Psoas muscle (tissue), 8 donors: ENCODE data around the gene EPN3. TPM values are rescaled to one million over a fixed set of nuclear protein-coding genes. Genes with fewer than 3 reads are reported as not detected.

Experiments
- ATAC-seq, 4 donors: fragments of 200-7000 bp; cut with Tn5 transposase; one replicate each; pipeline ENCODE4 v1.9.1; 2020; ENCODE audit warnings: moderate library complexity in 3 of 4, mild to moderate bottlenecking in 2 of 4
- DNase-seq, 2 donors: peaks; one replicate each; pipeline ENCODE4 v3.0.0-alpha.2; 2020
- H3K27ac ChIP-seq: fragments of 200-600 bp; one replicate; pipeline ENCODE4 v1.8.0; 2022
- H3K27me3 ChIP-seq, 3 donors: fragments of 200-600 bp in 1 of 3; one replicate each; pipeline versions ENCODE4 v1.6.1 to v1.8.0; 2013 to 2022; ENCODE audit warnings: low read length in 2 of 3, mild to moderate bottlenecking in 2 of 3, moderate library complexity in 1 of 3; ENCODE audit not compliant: insufficient read depth in 3 of 3
- H3K36me3 ChIP-seq, 2 donors: fragments of 200-600 bp in 1 of 2; one replicate each; pipeline versions ENCODE4 v1.6.1 to v1.8.0; 2013 to 2022; ENCODE audit warnings: low read depth in 1 of 2, mild to moderate bottlenecking in 1 of 2, moderate library complexity in 1 of 2; ENCODE audit not compliant: insufficient read depth in 1 of 2
- H3K4me1 ChIP-seq: fragments of 200-600 bp; one replicate; pipeline ENCODE4 v1.8.0; 2022
- H3K4me3 ChIP-seq: fragments of 200-600 bp; one replicate; pipeline ENCODE4 v1.8.0; 2022; ENCODE audit warnings: mild to moderate bottlenecking
- H3K9me3 ChIP-seq: fragments of 200-600 bp; one replicate; pipeline ENCODE4 v1.8.0; 2022
- WGBS, 3 donors: extraction: QIAGEN DNeasy Blood & Tissue Kit; methylation state at CpG; one replicate each; pipeline versions ENCODE4 v1.1.6 to v1.1.7; 2013; 5-methylcytosine and 5-hydroxymethylcytosine counted together
- intact Hi-C, 2 donors: fragments of 100-400 bp; cut with DNase I; formaldehyde crosslinking; loops; one replicate each; pipeline versions ENCODE4 v1.11.0 to v1.14.2; 2022
- polyA plus RNA-seq, 3 donors: library from polyadenylated mRNA; stranded (reverse); fragments of 200-250 nt; gene quantifications; one replicate each; pipeline ENCODE4 v1.2.3, GENCODE V29; 2013
- total RNA-seq, 4 donors: library from RNA; stranded (reverse); fragmentation: NEBNext Ultra II Directional in 2 of 4; extraction: Animal tissue kit (Norgen Biotek cat#: 25700) in 2 of 4; gene quantifications; one replicate each; pipeline versions ENCODE4 v1.2.1 to v1.2.4, GENCODE V29; 2021 to 2023
- TF ChIP-seq, protein P1 (sequence below): fragments of 200-600 bp; IDR thresholded peaks from one replicate; pipeline ENCODE4 v1.8.0; 2022; ENCODE audit warnings: antibody characterized with exemption
- donor health status: healthy with polysubstance abuse.
- donor health status: DM: no; HTN: no; CAD: no; lungs with moderate emphysema.
- donor health status: Bipolar disorder and iron deficiency.
- donor health status: healthy.
- donor health status: DM: yes; HTN: yes; CAD: no.
- donor health status: DM: no; HTN: no; CAD: no.
- donor health status: DM: no; HTN: no; CAD: no.
- donor health status: DM: yes; HTN: yes; CAD: no.

The EPN3 gene
- total and polyA plus RNA-seq, 7 donors, result 0.03 to 0.15 (median 0.12) TPM; not detected in 4

DNA sequence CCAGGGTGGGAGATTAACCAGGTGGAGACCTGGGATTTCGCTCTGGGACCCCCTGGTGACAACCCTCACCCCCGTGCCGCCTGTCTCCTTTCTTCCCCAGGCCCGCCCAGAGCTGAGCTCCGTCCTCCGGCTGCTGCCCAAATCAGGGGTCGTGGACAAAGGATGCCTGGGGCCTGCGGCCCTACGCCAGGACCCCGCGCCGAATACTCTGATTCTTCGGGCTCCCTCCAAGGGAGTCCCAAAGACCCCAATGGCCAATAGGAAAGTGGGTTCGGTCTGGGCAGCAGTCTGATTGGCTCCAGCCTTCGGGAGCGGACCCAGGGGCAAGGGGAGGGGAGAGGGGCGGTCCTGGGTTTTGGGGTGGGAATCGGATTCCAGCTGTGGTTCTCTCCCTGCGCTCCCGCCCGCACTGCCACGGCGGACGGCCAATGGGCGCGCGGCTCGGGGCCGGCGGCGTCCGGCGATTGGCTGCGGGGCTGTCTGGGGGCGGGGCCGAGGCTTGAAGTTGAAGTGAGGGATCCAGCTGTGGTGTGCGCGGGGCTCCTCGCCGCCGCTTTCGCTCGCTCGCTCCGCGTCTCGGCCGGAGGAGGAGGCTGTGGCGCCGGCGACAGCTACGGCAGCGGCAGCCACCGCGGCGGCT, 27.8 kb downstream of the EPN3 start, which contains the start of gene CACNA1G:
Gene CACNA1G, plus strand, starts transcription at position 531 of the 640 bp plus-strand sequence. CDS start 745 bp downstream, outside the sequence.
- H3K27ac ChIP-seq, result no peak within 1 kb of the TSS
- intact Hi-C loops, result no loop called here
- peak; percentile 82 to 94 (median 90) for ATAC-seq
- H3K36me3 ChIP-seq, result peaks cover 0 to 5% of the 10 kb centered on the region in 2 donors
- peak; percentile 92 to 93 for DNase-seq
- WGBS, 3 donors, result 0 to 1% (median 1%) methylated on average over 27 to 56 of the region's 56 CpGs
- peaks cover 19% of the 10 kb centered on the region for H3K4me1 ChIP-seq
- no peaks in the 10 kb centered on the region for H3K9me3 ChIP-seq
- H3K4me3 ChIP-seq, result peak within 1 kb of the TSS; percentile 64
- peaks cover 0 to 72% (median 32%) of the 10 kb centered on the region in 3 donors for H3K27me3 ChIP-seq
- TF ChIP-seq, protein P1, sequence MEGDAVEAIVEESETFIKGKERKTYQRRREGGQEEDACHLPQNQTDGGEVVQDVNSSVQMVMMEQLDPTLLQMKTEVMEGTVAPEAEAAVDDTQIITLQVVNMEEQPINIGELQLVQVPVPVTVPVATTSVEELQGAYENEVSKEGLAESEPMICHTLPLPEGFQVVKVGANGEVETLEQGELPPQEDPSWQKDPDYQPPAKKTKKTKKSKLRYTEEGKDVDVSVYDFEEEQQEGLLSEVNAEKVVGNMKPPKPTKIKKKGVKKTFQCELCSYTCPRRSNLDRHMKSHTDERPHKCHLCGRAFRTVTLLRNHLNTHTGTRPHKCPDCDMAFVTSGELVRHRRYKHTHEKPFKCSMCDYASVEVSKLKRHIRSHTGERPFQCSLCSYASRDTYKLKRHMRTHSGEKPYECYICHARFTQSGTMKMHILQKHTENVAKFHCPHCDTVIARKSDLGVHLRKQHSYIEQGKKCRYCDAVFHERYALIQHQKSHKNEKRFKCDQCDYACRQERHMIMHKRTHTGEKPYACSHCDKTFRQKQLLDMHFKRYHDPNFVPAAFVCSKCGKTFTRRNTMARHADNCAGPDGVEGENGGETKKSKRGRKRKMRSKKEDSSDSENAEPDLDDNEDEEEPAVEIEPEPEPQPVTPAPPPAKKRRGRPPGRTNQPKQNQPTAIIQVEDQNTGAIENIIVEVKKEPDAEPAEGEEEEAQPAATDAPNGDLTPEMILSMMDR, result no peak

DNA sequence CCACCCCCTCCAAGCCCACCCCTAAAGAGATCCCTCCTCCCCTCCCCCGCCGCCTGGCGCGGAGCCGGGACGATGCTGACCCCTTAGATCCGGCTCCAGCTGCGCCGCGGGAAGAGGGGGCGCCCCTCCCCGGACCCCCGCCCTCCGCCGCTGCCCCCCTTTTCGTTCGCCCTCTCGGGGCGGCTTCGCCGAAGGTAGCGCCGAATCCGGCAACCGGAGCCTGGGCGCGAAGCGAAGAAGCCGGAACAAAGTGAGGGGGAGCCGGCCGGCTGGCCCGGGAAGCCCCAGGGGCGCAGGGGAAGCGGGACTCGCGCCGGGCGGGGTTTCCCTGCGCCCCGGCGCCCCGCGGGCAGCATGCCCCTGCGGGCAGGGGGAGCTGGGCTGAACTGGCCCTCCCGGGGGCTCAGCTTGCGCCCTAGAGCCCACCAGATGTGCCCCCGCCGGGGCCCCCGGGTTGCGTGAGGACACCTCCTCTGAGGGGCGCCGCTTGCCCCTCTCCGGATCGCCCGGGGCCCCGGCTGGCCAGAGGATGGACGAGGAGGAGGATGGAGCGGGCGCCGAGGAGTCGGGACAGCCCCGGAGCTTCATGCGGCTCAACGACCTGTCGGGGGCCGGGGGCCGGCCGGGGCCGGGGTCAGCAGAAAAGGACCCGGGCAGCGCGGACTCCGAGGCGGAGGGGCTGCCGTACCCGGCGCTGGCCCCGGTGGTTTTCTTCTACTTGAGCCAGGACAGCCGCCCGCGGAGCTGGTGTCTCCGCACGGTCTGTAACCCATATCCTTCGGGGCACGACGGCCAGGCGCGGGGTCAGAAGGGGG, 28.6 kb downstream of the EPN3 start:
- peaks cover 0 to 78% (median 32%) of the 10 kb centered on the region in 3 donors for H3K27me3 ChIP-seq
- 0 to 1% (median 1%) methylated on average over 23 to 86 of the region's 88 CpGs for WGBS, 3 donors
- intact Hi-C loops, result no loop called here
- no peak for ATAC-seq
- H3K4me3 ChIP-seq, result peak overlapping the region; percentile 64
- H3K4me1 ChIP-seq, result peaks cover 19% of the 10 kb centered on the region
- H3K27ac ChIP-seq, result no peak overlapping the region
- H3K9me3 ChIP-seq, result no peaks in the 10 kb centered on the region
- H3K36me3 ChIP-seq, result no peaks in the 10 kb centered on the region
- DNase-seq, result no peak
- TF ChIP-seq, protein P1, result no peak

DNA sequence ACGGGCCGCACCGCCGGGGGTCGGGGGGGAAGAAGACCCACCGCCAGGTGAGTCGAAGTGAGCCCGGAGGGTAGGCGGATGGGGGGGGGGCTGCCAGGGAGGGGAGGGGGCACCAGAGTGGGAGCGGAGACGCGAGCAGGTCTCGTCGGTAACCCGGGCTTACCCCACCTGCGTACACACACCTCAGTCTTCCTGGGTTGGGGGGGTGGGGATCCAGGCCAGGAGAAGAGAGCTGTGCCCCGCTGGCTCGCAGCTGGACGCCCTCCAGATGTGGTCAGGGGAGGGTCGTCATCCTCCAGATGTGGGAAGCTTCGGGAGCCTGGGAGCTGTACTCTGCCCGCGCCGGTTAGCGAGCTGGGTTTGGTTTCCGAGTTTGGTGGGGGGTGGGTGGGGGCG, 29.2 kb downstream of the EPN3 start:
- WGBS, 3 donors, result 0 to 3% (median 3%) methylated on average over 8 to 27 of the region's 27 CpGs
- H3K36me3 ChIP-seq, result no peaks in the 10 kb centered on the region
- DNase-seq (no peak), ATAC-seq (no peak)
- TF ChIP-seq, protein P1, result no peak
- no peak overlapping the region for H3K4me3 ChIP-seq
- H3K27me3 ChIP-seq, result peaks cover 0 to 82% (median 32%) of the 10 kb centered on the region in 3 donors
- intact Hi-C loops, result no loop called here
- H3K9me3 ChIP-seq, result no peaks in the 10 kb centered on the region
- peaks cover 19% of the 10 kb centered on the region for H3K4me1 ChIP-seq
- no peak overlapping the region for H3K27ac ChIP-seq

DNA sequence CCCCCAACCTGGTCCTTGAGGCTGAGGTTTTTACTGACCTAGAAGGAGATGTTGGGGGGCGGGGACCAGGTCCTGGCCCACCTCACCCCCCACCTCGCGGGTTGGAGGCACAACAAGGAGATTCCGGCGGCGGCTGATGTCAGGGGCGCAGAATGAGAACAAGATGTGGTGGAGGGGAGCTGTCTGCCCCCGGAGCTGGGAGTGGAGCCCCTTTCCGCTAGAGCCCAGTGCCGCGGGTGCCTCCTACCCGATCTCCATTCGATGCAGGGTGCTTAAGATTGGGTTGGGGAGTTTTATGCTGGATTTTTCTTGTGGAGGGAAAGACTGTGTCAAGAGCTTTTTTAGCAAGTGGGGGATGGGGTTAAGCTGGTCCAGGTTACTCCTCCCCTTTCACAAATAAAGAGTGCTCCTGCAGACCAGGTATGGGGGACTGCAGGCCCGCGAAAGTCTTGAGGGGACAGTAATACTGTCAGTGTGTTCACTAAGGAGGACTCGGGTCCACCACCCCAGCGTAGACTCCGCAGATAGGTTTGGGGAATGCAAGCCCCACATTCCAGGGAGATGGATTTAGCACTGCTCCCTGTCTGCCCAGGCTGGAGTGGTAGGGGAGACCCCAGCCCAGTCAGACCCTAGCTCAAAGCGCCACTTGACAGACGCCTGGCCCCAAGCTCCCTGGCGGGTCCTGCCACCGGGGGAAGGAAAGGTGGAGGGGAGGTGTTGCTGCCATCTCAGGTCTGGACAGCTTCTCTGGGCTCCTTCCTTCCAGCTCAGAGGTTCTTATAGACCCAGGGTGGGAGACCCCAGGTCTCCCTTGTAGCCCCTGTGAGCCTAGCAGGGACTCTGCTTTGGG, 29.9 kb downstream of the EPN3 start:
- no peak overlapping the region for H3K27ac ChIP-seq

More for the DNA sequence above, 29.9 kb downstream of the EPN3 start:
- Histone ChIP-seq H3K4me3 (no peak overlapping the region), H3K27me3 (peaks cover 0 to 79% (median 32%) of the 10 kb centered on the region in 3 donors), H3K36me3 (no peaks in the 10 kb centered on the region), H3K4me1 (peaks cover 19% of the 10 kb centered on the region), H3K9me3 (no peaks in the 10 kb centered on the region)
- 43 to 49% (median 43%) methylated on average over 22 of the region's 22 CpGs for WGBS, 3 donors
- intact Hi-C loops, result no loop called here
- no peak for DNase-seq
- no peak for ATAC-seq
- TF ChIP-seq, protein P1, result no peak
